GM12891 (cell line): ENCODE results near the gene SEC31B.

ENCODE experiments used
- POLR2A ChIP-seq: IDR thresholded peaks from 2 replicates; pipeline ENCODE4 v1.6.1; 2011; ENCODE audit warnings: low read depth, low read length, control low read depth
- POLR2AphosphoS5 ChIP-seq: IDR thresholded peaks from 2 replicates; pipeline ENCODE4 v1.6.1; 2011; ENCODE audit warnings: low read depth, low read length, control low read depth
- POU2F2 ChIP-seq: IDR thresholded peaks from 2 replicates; pipeline ENCODE4 v1.6.1; 2011; ENCODE audit warnings: low read depth, mild to moderate bottlenecking, control low read depth, low read length, moderate library complexity
- TAF1 ChIP-seq: IDR thresholded peaks from 2 replicates; pipeline ENCODE4 v1.6.1; 2011; ENCODE audit warnings: low read depth, low read length, control low read depth

DNA sequence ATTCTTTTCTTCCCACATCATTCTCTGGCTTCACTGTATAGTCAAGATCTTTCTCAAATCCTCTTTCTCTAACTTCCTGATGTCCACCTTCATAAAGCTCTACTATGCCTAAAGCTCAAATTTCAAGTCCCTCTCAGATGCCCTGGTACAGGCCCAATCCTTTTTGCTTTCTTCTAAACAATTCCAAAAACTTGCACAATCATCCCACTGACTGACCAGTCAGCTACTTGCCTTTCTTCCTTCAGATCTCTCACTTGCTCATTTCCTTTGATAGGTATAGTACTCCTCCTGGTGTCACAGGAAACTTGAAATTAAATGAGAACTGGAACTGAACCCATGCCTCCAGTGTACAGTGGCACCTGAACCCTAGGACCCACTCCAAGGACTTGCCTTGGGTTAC is 18.2 kb downstream of the SEC31B start:
- TF ChIP-seq POLR2AphosphoS5 (no peak), POLR2A (no peak), POU2F2 (no peak), TAF1 (no peak)
